GM18508 (cell line): ENCODE data around the gene PCDHGA3.
"Not testable (repeated sequence)": the region's sequence is repeated elsewhere in the genome, so short reads cannot be mapped to it uniquely, and the experiment has no call there.

Experiments
- ATAC-seq: cut with Tn5 transposase; IDR thresholded peaks from one replicate; pipeline ENCODE4 v1.9.1; 2021; ENCODE audit warnings: moderate number of reproducible peaks; ENCODE audit not compliant: insufficient read depth, unreplicated experiment

Gene PCDHGA3

GRCh38 chr5:141375444-141376155 lies 32.0 kb downstream of the PCDHGA3 start:
- ATAC-seq, result not testable (repeated sequence)

- no peak for ATAC-seq
These were observed 39.1 kb downstream of the PCDHGA3 start, which contains the start of gene PCDHGA7 for GRCh38 chr5:141382469-141383294. Gene PCDHGA7 (plus strand): TSS chr5:141382742. CDS start chr5:141382900, 158 bp downstream.

GRCh38 chr5:141383345-141383744 lies 39.7 kb downstream of the PCDHGA3 start:
- no peak for ATAC-seq

- no peak for ATAC-seq
These were observed 41.0 kb downstream of the PCDHGA3 start for GRCh38 chr5:141384471-141385267.

GRCh38 chr5:141387557-141388311 lies 44.1 kb downstream of the PCDHGA3 start, which contains the start of gene PCDHGB4:
Gene PCDHGB4 (plus strand): TSS chr5:141387698. CDS start chr5:141387885, 187 bp downstream.
- ATAC-seq, result peak; percentile 89

GRCh38 chr5:141388661-141389060 lies 45.0 kb downstream of the PCDHGA3 start:
- no peak for ATAC-seq

- ATAC-seq, result no peak
These were observed 45.8 kb downstream of the PCDHGA3 start for GRCh38 chr5:141389153-141390042.

- no peak for ATAC-seq
These were observed 49.0 kb downstream of the PCDHGA3 start, which contains the start of gene PCDHGA8 for GRCh38 chr5:141392429-141393198. Gene PCDHGA8 (plus strand): TSS chr5:141392633. CDS start chr5:141392814, 181 bp downstream.

- no peak for ATAC-seq
These were observed 49.6 kb downstream of the PCDHGA3 start for GRCh38 chr5:141393267-141393666.

- ATAC-seq, result not testable (repeated sequence)
These were observed 51.0 kb downstream of the PCDHGA3 start for GRCh38 chr5:141394401-141395187.
